H9 (cell line): ENCODE measurements around the gene CD209. TPM values are rescaled to one million over a fixed set of nuclear protein-coding genes. Genes with fewer than 3 reads are reported as not detected.

Source experiments
- DNase-seq: peaks from one replicate; pipeline ENCODE4 v3.0.0-alpha.2; 2017
- H2AFZ ChIP-seq: one replicate; pipeline ENCODE4 v1.6.1; 2013; ENCODE audit warnings: mild to moderate bottlenecking, low read length, control low read depth, moderate library complexity
- H2AK5ac ChIP-seq: 2 replicates; pipeline ENCODE4 v1.6.1; 2013; ENCODE audit warnings: low read length, control low read depth, mixed read lengths; ENCODE audit not compliant: insufficient read length
- H2BK120ac ChIP-seq: one replicate; pipeline ENCODE4 v1.6.1; 2013; ENCODE audit warnings: low read depth, mild to moderate bottlenecking, low read length, control low read depth, inconsistent platforms; ENCODE audit not compliant: poor library complexity, severe bottlenecking
- H2BK12ac ChIP-seq: 2 replicates; pipeline ENCODE4 v1.6.1; 2013; ENCODE audit warnings: low read length, control low read depth, mixed read lengths, low read depth; ENCODE audit not compliant: insufficient read length
- H2BK15ac ChIP-seq: 2 replicates; pipeline ENCODE4 v1.6.1; 2013; ENCODE audit warnings: low read depth, low read length, control low read depth
- H2BK20ac ChIP-seq: one replicate; pipeline ENCODE4 v1.6.1; 2013; ENCODE audit warnings: low read depth, mild to moderate bottlenecking, low read length, control low read depth, inconsistent platforms; ENCODE audit not compliant: poor library complexity, severe bottlenecking
- H2BK5ac ChIP-seq: 2 replicates; pipeline ENCODE4 v1.6.1; 2013; ENCODE audit warnings: low read length, control low read depth, mixed read lengths; ENCODE audit not compliant: insufficient read length
- H3K14ac ChIP-seq: 2 replicates; pipeline ENCODE4 v1.6.1; 2013; ENCODE audit warnings: low read length, control low read depth; ENCODE audit not compliant: insufficient read depth
- H3K18ac ChIP-seq: 2 replicates; pipeline ENCODE4 v1.6.1; 2013; ENCODE audit warnings: low read depth, mild to moderate bottlenecking, mixed read lengths, low read length, control low read depth; ENCODE audit not compliant: insufficient read length
- H3K23ac ChIP-seq: 2 replicates; pipeline ENCODE4 v1.6.1; 2013; ENCODE audit warnings: low read length, control low read depth, mixed read lengths, low read depth; ENCODE audit not compliant: insufficient read length
- H3K23me2 ChIP-seq: 2 replicates; pipeline ENCODE4 v1.6.1; 2013; ENCODE audit warnings: low read depth, mild to moderate bottlenecking, mixed read lengths, low read length, control low read depth; ENCODE audit not compliant: insufficient read length, poor library complexity, severe bottlenecking
- H3K27ac ChIP-seq: 2 replicates; pipeline ENCODE4 v1.5.1; 2013; ENCODE audit warnings: low read length, control low read depth, mixed read lengths, low read depth; ENCODE audit not compliant: insufficient read length
- H3K27me3 ChIP-seq: 2 replicates; pipeline ENCODE4 v1.6.1; 2013; ENCODE audit warnings: low read length, control low read depth, inconsistent platforms; ENCODE audit not compliant: insufficient read depth
- H3K4ac ChIP-seq: 2 replicates; pipeline ENCODE4 v1.6.1; 2013; ENCODE audit warnings: low read depth, mild to moderate bottlenecking, control low read depth, inconsistent platforms, low read length, moderate library complexity
- H3K4me1 ChIP-seq: 2 replicates; pipeline ENCODE4 v1.6.1; 2013; ENCODE audit warnings: low read length, control low read depth, inconsistent platforms; ENCODE audit not compliant: insufficient read depth
- H3K4me2 ChIP-seq: 2 replicates; pipeline ENCODE4 v1.6.1; 2013; ENCODE audit warnings: low read length, control low read depth, mixed read lengths; ENCODE audit not compliant: insufficient read length, insufficient read depth
- H3K56ac ChIP-seq: 2 replicates; pipeline ENCODE4 v1.6.1; 2013; ENCODE audit warnings: low read depth, mild to moderate bottlenecking, mixed read lengths, low read length, control low read depth; ENCODE audit not compliant: insufficient read length
- H3K79me1 ChIP-seq: 2 replicates; pipeline ENCODE4 v1.6.1; 2013; ENCODE audit warnings: low read depth, mild to moderate bottlenecking, moderate library complexity, low read length, control low read depth, inconsistent platforms; ENCODE audit not compliant: insufficient read depth, poor library complexity, severe bottlenecking
- H3K79me2 ChIP-seq: 2 replicates; pipeline ENCODE4 v1.6.1; 2013; ENCODE audit warnings: low read length, control low read depth, inconsistent platforms; ENCODE audit not compliant: insufficient read depth
- H3K9ac ChIP-seq: 2 replicates; pipeline ENCODE4 v1.6.1; 2013; ENCODE audit warnings: low read length, control low read depth, mixed read lengths; ENCODE audit not compliant: insufficient read length; ENCODE audit errors: extremely low read depth
- H3K9me3 ChIP-seq: one replicate; pipeline ENCODE4 v1.6.1; 2013; ENCODE audit warnings: low read depth, low read length, inconsistent platforms; ENCODE audit not compliant: control insufficient read depth
- H3T11ph ChIP-seq: one replicate; pipeline ENCODE4 v1.6.1; 2013; ENCODE audit warnings: mild to moderate bottlenecking, low read length, control low read depth, inconsistent platforms
- H4K20me1 ChIP-seq: one replicate; pipeline ENCODE4 v1.6.1; 2013; ENCODE audit not compliant: control insufficient read depth, insufficient read length, insufficient read depth
- H4K5ac ChIP-seq: 2 replicates; pipeline ENCODE4 v1.6.1; 2013; ENCODE audit warnings: low read depth, mild to moderate bottlenecking, mixed read lengths, low read length, control low read depth; ENCODE audit not compliant: insufficient read length
- H4K8ac ChIP-seq: replicated peaks from 2 replicates; pipeline ENCODE4 v1.6.1; 2013; ENCODE audit warnings: low read length, control low read depth, mixed read lengths, low read depth; ENCODE audit not compliant: insufficient read length
- H4K91ac ChIP-seq: 2 replicates; pipeline ENCODE4 v1.6.1; 2013; ENCODE audit warnings: low read depth, mild to moderate bottlenecking, moderate library complexity, mixed read lengths, low read length, control low read depth; ENCODE audit not compliant: insufficient read length
- H3K27ac Mint-ChIP-seq, 3 experiments: 2 replicates in 2 of 3; 3 replicates in 1 of 3; pipeline ENCODE4 v1.8.0; 2020 to 2021; ENCODE audit warnings: mixed read lengths in 3 of 3, mild to moderate bottlenecking in 1 of 3, moderate library complexity in 1 of 3
- H3K27me3 Mint-ChIP-seq: 2 replicates; pipeline ENCODE4 v1.8.0; 2021; ENCODE audit warnings: low read depth, mild to moderate bottlenecking, moderate library complexity, mixed read lengths
- H3K36me3 Mint-ChIP-seq, 3 experiments: 2 replicates in 2 of 3; 3 replicates in 1 of 3; pipeline ENCODE4 v1.8.0; 2020 to 2021; ENCODE audit warnings: low read depth in 3 of 3, mixed read lengths in 3 of 3; ENCODE audit not compliant: insufficient read depth in 1 of 3
- H3K4me1 Mint-ChIP-seq, 2 experiments: 2 replicates each; pipeline ENCODE4 v1.8.0; 2020; ENCODE audit warnings: mixed read lengths in 2 of 2
- H3K4me3 Mint-ChIP-seq, 2 experiments: 2 replicates in 1 of 2; 3 replicates in 1 of 2; pipeline ENCODE4 v1.8.0; 2020 to 2021; ENCODE audit warnings: mild to moderate bottlenecking in 2 of 2, mixed read lengths in 2 of 2, moderate library complexity in 1 of 2
- H3K9me3 Mint-ChIP-seq, 2 experiments: 2 replicates in 1 of 2; 3 replicates in 1 of 2; pipeline ENCODE4 v1.8.0; 2020; ENCODE audit warnings: mild to moderate bottlenecking in 2 of 2, mixed read lengths in 2 of 2, moderate library complexity in 1 of 2
- CTCF ChIP-seq: fragments of 200-600 bp; sonication (generic); conservative IDR thresholded peaks from 3 replicates; pipeline ENCODE4 v1.8.0; 2021; ENCODE audit warnings: antibody characterized with exemption, mild to moderate bottlenecking
- WGBS: extraction: QIAGEN DNeasy Blood & Tissue Kit; methylation state at CpG from one replicate; pipeline ENCODE4 v1.1.7; 2013; ENCODE audit warnings: missing lambda C conversion rate, low lambda C conversion rate, mixed read lengths; ENCODE audit not compliant: insufficient read length; ENCODE audit errors: extremely low coverage; 5-methylcytosine and 5-hydroxymethylcytosine counted together
- total RNA-seq: library from RNA; stranded (reverse); gene quantifications from 2 replicates; pipeline ENCODE4 v1.2.1, GENCODE V29; 2021

Gene CD209
- total RNA-seq, 1 experiment from 2014 or later: not detected

- TF ChIP-seq CTCF: no peak
- Mint-ChIP-seq H3K27ac (no peak overlapping the region), H3K36me3 (no peaks in the 10 kb centered on the region; a peak in 1 of 7 replicates), H3K9me3 (no peaks in the 10 kb centered on the region), H3K4me3 (no peak overlapping the region), H3K27me3 (peaks cover 72% of the 10 kb centered on the region), H3K4me1 (peaks cover 4 to 10% of the 10 kb centered on the region in 2 experiments)
- no peak overlapping the region for H3K18ac ChIP-seq
- H3K14ac ChIP-seq: no peak overlapping the region
- no peak overlapping the region for H2BK20ac ChIP-seq
- no peak overlapping the region for H4K8ac ChIP-seq
- no peaks in the 10 kb centered on the region for H4K20me1 ChIP-seq
- H2AK5ac ChIP-seq: no peak overlapping the region
- H2BK15ac ChIP-seq: no peak overlapping the region
- no peak for DNase-seq
- no peaks in the 10 kb centered on the region for H3K79me2 ChIP-seq
- H3K4ac ChIP-seq: no peak overlapping the region
- H2BK5ac ChIP-seq: no peak overlapping the region
- no peaks in the 10 kb centered on the region for H3K27me3 ChIP-seq
- no peak overlapping the region for H3K56ac ChIP-seq
- H3K79me1 ChIP-seq: no peaks in the 10 kb centered on the region
- no peak overlapping the region for H4K5ac ChIP-seq
- no peaks in the 10 kb centered on the region for H3K9me3 ChIP-seq
- no peak overlapping the region for H3K27ac ChIP-seq
- H3T11ph ChIP-seq: no peak overlapping the region
- no peak overlapping the region for H3K9ac ChIP-seq
- H2AFZ ChIP-seq: no peak overlapping the region
- H2BK120ac ChIP-seq: no peak overlapping the region
- WGBS: no CpG with 5 or more reads among the region's 2 CpGs
- no peaks in the 10 kb centered on the region for H3K23me2 ChIP-seq
- no peak overlapping the region for H2BK12ac ChIP-seq
- peaks cover 3% of the 10 kb centered on the region; the same call in 1 of the 2 replicates for H3K4me1 ChIP-seq
- no peak overlapping the region for H3K23ac ChIP-seq
- no peak overlapping the region for H4K91ac ChIP-seq
- no peak overlapping the region for H3K4me2 ChIP-seq
Measured at GRCh38 chr19:7739211-7739755, 8.1 kb downstream of the CD209 start.
